K562 (cell line): ENCODE results near the gene CDK5RAP3. TPM values are rescaled to one million over a fixed set of nuclear protein-coding genes. Genes with fewer than 3 reads are reported as not detected.

ENCODE experiments used
- ATF7 ChIP-seq: fragments of 450-650 bp; IDR thresholded peaks from 2 replicates; pipeline ENCODE4 v1.7.1; 2014; ENCODE audit warnings: mild to moderate bottlenecking, moderate library complexity
- CGGBP1 ChIP-seq: fragments of 250-450 bp; sonication (Bioruptor Pico); IDR thresholded peaks from 2 replicates; pipeline ENCODE4 v1.9.0; 2021; ENCODE audit warnings: mild to moderate bottlenecking
- FOXO4 ChIP-seq: fragments of 450-650 bp; formaldehyde crosslinking; IDR thresholded peaks from 2 replicates; pipeline ENCODE4 v1.4.0; 2020; ENCODE audit warnings: mild to moderate bottlenecking, moderate library complexity
- KAT7 ChIP-seq: sonication (generic); formaldehyde crosslinking; IDR thresholded peaks from 2 replicates; pipeline ENCODE4 v1.8.0; 2022; ENCODE audit warnings: missing genetic modification reagents, mild to moderate bottlenecking, borderline replicate concordance
- MTA3 ChIP-seq: fragments of 450-650 bp; formaldehyde crosslinking; IDR thresholded peaks from 2 replicates; pipeline ENCODE4 v1.6.1; 2017; ENCODE audit warnings: mild to moderate bottlenecking, borderline replicate concordance
- MYNN ChIP-seq, 2 experiments: sonication (generic); formaldehyde crosslinking in 1 of 2; IDR thresholded peaks; 2 replicates each; pipeline versions ENCODE4 v1.5.0 to v1.6.1; 2016 to 2020; ENCODE audit warnings: antibody characterized with exemption in 1 of 2, missing genetic modification reagents in 1 of 2
- NFE2L1 ChIP-seq: fragments of 450-650 bp; IDR thresholded peaks from 2 replicates; pipeline ENCODE4 v1.6.1; 2016; ENCODE audit warnings: missing genetic modification characterization, low read depth, mild to moderate bottlenecking, missing compliant biosample characterization, moderate library complexity, borderline replicate concordance
- OTX1 ChIP-seq: fragments of 450-650 bp; formaldehyde crosslinking; IDR thresholded peaks from 2 replicates; pipeline ENCODE4 v1.4.0; 2022; ENCODE audit warnings: mild to moderate bottlenecking
- POLR2AphosphoS5 ChIP-seq: IDR thresholded peaks from 2 replicates; pipeline ENCODE4 v1.6.1; 2011; ENCODE audit warnings: mild to moderate bottlenecking, low read depth, low read length, moderate library complexity; ENCODE audit not compliant: control insufficient read depth, insufficient read depth
- SMARCB1 ChIP-seq: IDR thresholded peaks from 2 replicates; pipeline ENCODE4 v1.6.1; 2011; ENCODE audit warnings: improper control_type of control experiment, low read depth; ENCODE audit not compliant: insufficient read length
- SRSF3 ChIP-seq: fragments of 200-400 bp; formaldehyde crosslinking; IDR thresholded peaks from 2 replicates; pipeline ENCODE4 v1.6.1; 2016; ENCODE audit warnings: mild to moderate bottlenecking, low read length, moderate library complexity; ENCODE audit not compliant: insufficient read depth
- STAG1 ChIP-seq: sonication (generic); formaldehyde crosslinking; IDR thresholded peaks from 2 replicates; pipeline ENCODE4 v1.5.0; 2020; ENCODE audit warnings: missing genetic modification reagents, borderline replicate concordance
- TCF3 ChIP-seq: sonication (generic); formaldehyde crosslinking; IDR thresholded peaks from 2 replicates; pipeline ENCODE4 v1.4.0; 2020; ENCODE audit warnings: mild to moderate bottlenecking, missing genetic modification reagents
- TCF7 ChIP-seq: sonication (generic); IDR thresholded peaks from 2 replicates; pipeline ENCODE4 v1.6.1; 2016; ENCODE audit warnings: antibody characterized with exemption, borderline replicate concordance
- TRIM24 ChIP-seq, 2 experiments: fragments of 450-650 bp; IDR thresholded peaks; 2 replicates each; pipeline ENCODE4 v1.6.1; 2016
- XRCC4 ChIP-seq: IDR thresholded peaks from one replicate; pipeline ENCODE4 v1.6.1; 2011; ENCODE audit not compliant: insufficient read depth, insufficient read length; ENCODE audit errors: extremely low read depth
- ZBTB33 ChIP-seq: sonication (generic); formaldehyde crosslinking; IDR thresholded peaks from 2 replicates; pipeline ENCODE4 v1.8.1; 2023; ENCODE audit warnings: mild to moderate bottlenecking, missing genetic modification reagents
- ZBTB8A ChIP-seq: fragments of 450-650 bp; IDR thresholded peaks from 2 replicates; pipeline ENCODE4 v1.6.1; 2018; ENCODE audit warnings: mild to moderate bottlenecking, moderate library complexity; ENCODE audit not compliant: partially characterized antibody
- ZNF561 ChIP-seq: fragments of 450-650 bp; formaldehyde crosslinking; conservative IDR thresholded peaks from 2 replicates; pipeline ENCODE4 v1.4.0; 2020; ENCODE audit warnings: mild to moderate bottlenecking, moderate library complexity
- polyA plus RNA-seq, 8 experiments: library from polyadenylated mRNA; depleted of rRNA in 4 of 8; stranded (reverse) in 5 of 8; unstranded in 3 of 8; fragments of >200 nt; fragmentation: Nextera tagmentation in 2 of 8; fragmentation: Illumina TruSeq in 1 of 8; extraction: Ambion mirVana in 2 of 8; extraction: Trizol in 1 of 8; gene quantifications; 2 replicates each; pipeline versions ENCODE4 v1.2.1 to v1.2.3, GENCODE V29; 2011 to 2014; ENCODE audit warnings: inconsistent platforms in 1 of 8, missing spikeins in 1 of 8
- total RNA-seq, 7 experiments: library from RNA; depleted of rRNA in 6 of 7; stranded (reverse); fragments of >200 nt in 6 of 7; fragmentation: Illumina TruSeq in 2 of 7; extraction: Trizol in 2 of 7; gene quantifications; 2 replicates each; pipeline versions ENCODE4 v1.2.1 to v1.2.3, GENCODE V29; 2011 to 2021; ENCODE audit warnings: low replicate concordance in 1 of 7
- TF ChIP-seq, protein P1 (sequence below), 3 experiments: IDR thresholded peaks in 2 of 3; conservative IDR thresholded peaks in 1 of 3; 2 replicates each; pipeline ENCODE4 v1.5.1; 2011 to 2012; ENCODE audit warnings: low read length in 3 of 3, mild to moderate bottlenecking in 3 of 3, control low read depth in 2 of 3, improper control_type of control experiment in 1 of 3, inconsistent platforms in 1 of 3, low read depth in 1 of 3, mixed read lengths in 1 of 3, moderate library complexity in 1 of 3; ENCODE audit not compliant: insufficient read depth in 2 of 3

Gene CDK5RAP3
- total and polyA plus RNA-seq, 9 of the 15 experiments (the other 6 are each of a cell fraction or from before 2014, with no cell fraction given) = 44.2 to 202 (median 91.5) TPM

GRCh38 chr17:48026502-48027321 lies 55.8 kb downstream of the CDK5RAP3 start (continued):
- peak; percentile 14; the same call in 1 of the 2 replicates for TF ChIP-seq TCF3 (CRISPR knock-in tag)
- TF ChIP-seq, protein P1, sequence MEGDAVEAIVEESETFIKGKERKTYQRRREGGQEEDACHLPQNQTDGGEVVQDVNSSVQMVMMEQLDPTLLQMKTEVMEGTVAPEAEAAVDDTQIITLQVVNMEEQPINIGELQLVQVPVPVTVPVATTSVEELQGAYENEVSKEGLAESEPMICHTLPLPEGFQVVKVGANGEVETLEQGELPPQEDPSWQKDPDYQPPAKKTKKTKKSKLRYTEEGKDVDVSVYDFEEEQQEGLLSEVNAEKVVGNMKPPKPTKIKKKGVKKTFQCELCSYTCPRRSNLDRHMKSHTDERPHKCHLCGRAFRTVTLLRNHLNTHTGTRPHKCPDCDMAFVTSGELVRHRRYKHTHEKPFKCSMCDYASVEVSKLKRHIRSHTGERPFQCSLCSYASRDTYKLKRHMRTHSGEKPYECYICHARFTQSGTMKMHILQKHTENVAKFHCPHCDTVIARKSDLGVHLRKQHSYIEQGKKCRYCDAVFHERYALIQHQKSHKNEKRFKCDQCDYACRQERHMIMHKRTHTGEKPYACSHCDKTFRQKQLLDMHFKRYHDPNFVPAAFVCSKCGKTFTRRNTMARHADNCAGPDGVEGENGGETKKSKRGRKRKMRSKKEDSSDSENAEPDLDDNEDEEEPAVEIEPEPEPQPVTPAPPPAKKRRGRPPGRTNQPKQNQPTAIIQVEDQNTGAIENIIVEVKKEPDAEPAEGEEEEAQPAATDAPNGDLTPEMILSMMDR (IDR thresholded peaks at IDR 0.05 in 2 of 3, conservative IDR thresholded peaks at IDR 0.05 in 1 of 3; ENCODE audit: insufficient read depth in 2 of 3, low read depth in 1 of 3, low read length in 3 of 3) = peak; percentile 93 to 96 (median 94)
- 0 out of 2 replicates have a peak, but pooled peaks have one; percentile 7 for TF ChIP-seq ZBTB33 (CRISPR knock-in tag)
- TF ChIP-seq POLR2AphosphoS5 = no peak
- TF ChIP-seq TRIM24 (IDR thresholded peaks at IDR 0.05) = peak in 1 of 2 experiments; percentile 40; a peak in 1 of 4 replicates
- TF ChIP-seq XRCC4 = no peak
- no peak for TF ChIP-seq FOXO4 (CRISPR knock-in tag)
- no peak for TF ChIP-seq CGGBP1
- no peak for TF ChIP-seq OTX1 (CRISPR knock-in tag)
- 0 out of 2 replicates have a peak, but pooled peaks have one; percentile 53 for TF ChIP-seq TCF7
- TF ChIP-seq NFE2L1 (tag) = no peak
- peak; percentile 83 for TF ChIP-seq STAG1 (CRISPR knock-in tag)
- no peak for TF ChIP-seq ZNF561 (CRISPR knock-in tag)
- no peak for TF ChIP-seq SMARCB1
- TF ChIP-seq MTA3 = peak; percentile 72; the same call in 1 of the 2 replicates
- no peak for TF ChIP-seq SRSF3
- peak; percentile 51; the same call in 1 of the 2 replicates for TF ChIP-seq MYNN (IDR thresholded peaks at IDR 0.05)
- TF ChIP-seq MYNN (CRISPR knock-in tag; IDR thresholded peaks at IDR 0.05) = no peak
- no peak for TF ChIP-seq ZBTB8A
- TF ChIP-seq ATF7 = 0 out of 2 replicates have a peak, but pooled peaks have one; percentile 19
- no peak for TF ChIP-seq KAT7 (CRISPR knock-in tag)
